ENCODE measurements around the gene LDLRAD2.

GRCh38 chr1:21857142-21857839 is 45.2 kb downstream of the LDLRAD2 start:
- TF ChIP-seq CTCF (IDR thresholded peaks at IDR 0.05) (no peak), POLR2A (IDR thresholded peaks at IDR 0.05) (no peak)

Measured in thyroid gland (tissue), 4 donors.